Measurements from ENCODE around the gene OR7A5.
"Not testable (repeated sequence)": the region's sequence is repeated elsewhere in the genome, so short reads cannot be mapped to it uniquely, and the experiment has no call there.

- TF ChIP-seq, protein P1, sequence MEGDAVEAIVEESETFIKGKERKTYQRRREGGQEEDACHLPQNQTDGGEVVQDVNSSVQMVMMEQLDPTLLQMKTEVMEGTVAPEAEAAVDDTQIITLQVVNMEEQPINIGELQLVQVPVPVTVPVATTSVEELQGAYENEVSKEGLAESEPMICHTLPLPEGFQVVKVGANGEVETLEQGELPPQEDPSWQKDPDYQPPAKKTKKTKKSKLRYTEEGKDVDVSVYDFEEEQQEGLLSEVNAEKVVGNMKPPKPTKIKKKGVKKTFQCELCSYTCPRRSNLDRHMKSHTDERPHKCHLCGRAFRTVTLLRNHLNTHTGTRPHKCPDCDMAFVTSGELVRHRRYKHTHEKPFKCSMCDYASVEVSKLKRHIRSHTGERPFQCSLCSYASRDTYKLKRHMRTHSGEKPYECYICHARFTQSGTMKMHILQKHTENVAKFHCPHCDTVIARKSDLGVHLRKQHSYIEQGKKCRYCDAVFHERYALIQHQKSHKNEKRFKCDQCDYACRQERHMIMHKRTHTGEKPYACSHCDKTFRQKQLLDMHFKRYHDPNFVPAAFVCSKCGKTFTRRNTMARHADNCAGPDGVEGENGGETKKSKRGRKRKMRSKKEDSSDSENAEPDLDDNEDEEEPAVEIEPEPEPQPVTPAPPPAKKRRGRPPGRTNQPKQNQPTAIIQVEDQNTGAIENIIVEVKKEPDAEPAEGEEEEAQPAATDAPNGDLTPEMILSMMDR (IDR thresholded peaks at IDR 0.05) = not testable (repeated sequence)
- TF ChIP-seq POLR2A (IDR thresholded peaks at IDR 0.05) = not testable (repeated sequence)
Observed at GRCh38 chr19:14780622-14781225, 54.3 kb downstream of the OR7A5 start.

Data from uterus (tissue), 2 donors.